ENCODE results near the gene TERT.

Gene TERT

GRCh38 chr5:1219098-1219767 is 75.6 kb downstream of the TERT start:
- no peak for DNase-seq (ENCODE audit: low read depth)

- DNase-seq (ENCODE audit: low read depth) = no peak
These were observed 76.4 kb downstream of the TERT start for GRCh38 chr5:1218351-1219080.

- no peak for DNase-seq (ENCODE audit: low read depth)
These were observed 77.2 kb downstream of the TERT start for GRCh38 chr5:1217596-1218206.

GRCh38 chr5:1216918-1217295 is 78.0 kb downstream of the TERT start:
- no peak for DNase-seq (ENCODE audit: low read depth)

- DNase-seq (ENCODE audit: low read depth) = no peak
These were observed 78.5 kb downstream of the TERT start for GRCh38 chr5:1216211-1216917.

- DNase-seq (ENCODE audit: low read depth) = no peak
These were observed 79.4 kb downstream of the TERT start for GRCh38 chr5:1215320-1216096.

GRCh38 chr5:1214936-1215220 is 80.0 kb downstream of the TERT start:
- DNase-seq (ENCODE audit: low read depth) = no peak

GRCh38 chr5:1214163-1214935 is 80.5 kb downstream of the TERT start:
- DNase-seq (ENCODE audit: low read depth) = no peak

GRCh38 chr5:1213508-1214162 is 81.2 kb downstream of the TERT start:
- DNase-seq (ENCODE audit: low read depth) = no peak

GRCh38 chr5:1212881-1213280 is 82.0 kb downstream of the TERT start:
- no peak for DNase-seq (ENCODE audit: low read depth)

GRCh38 chr5:1212271-1212670 is 82.6 kb downstream of the TERT start:
- no peak for DNase-seq (ENCODE audit: low read depth)

GRCh38 chr5:1211701-1212100 is 83.2 kb downstream of the TERT start:
- DNase-seq (ENCODE audit: low read depth) = no peak

GRCh38 chr5:1210832-1211251 is 84.0 kb downstream of the TERT start:
- DNase-seq (ENCODE audit: low read depth) = no peak

- no peak for DNase-seq (ENCODE audit: low read depth)
These were observed 84.7 kb downstream of the TERT start for GRCh38 chr5:1209896-1210776.

GRCh38 chr5:1209489-1209852 is 85.4 kb downstream of the TERT start:
- no peak for DNase-seq (ENCODE audit: low read depth)

GRCh38 chr5:1208743-1209488 is 86.0 kb downstream of the TERT start:
- no peak for DNase-seq (ENCODE audit: low read depth)

- no peak for DNase-seq (ENCODE audit: low read depth)
These were observed 86.6 kb downstream of the TERT start for GRCh38 chr5:1208221-1208742.

- DNase-seq (ENCODE audit: low read depth) = no peak
These were observed 87.3 kb downstream of the TERT start for GRCh38 chr5:1207555-1207954.

Data from T follicular helper cell (primary cell).